GM19239 (cell line): ENCODE data around the gene RPS6KA2.
A peak's percentile ranks its signal among the peaks of the same experiment; 100 is the strongest.

Source experiments
- DNase-seq: peaks from one replicate; pipeline ENCODE4 v3.0.0; 2011; ENCODE audit warnings: low spot score; ENCODE audit not compliant: insufficient read length
- FAIRE-seq: peaks from 2 replicates; lab custom pipeline; 2011; peaks lifted over from hg19 to GRCh38; lab: Jason Lieb, UNC

The RPS6KA2 gene

DNA sequence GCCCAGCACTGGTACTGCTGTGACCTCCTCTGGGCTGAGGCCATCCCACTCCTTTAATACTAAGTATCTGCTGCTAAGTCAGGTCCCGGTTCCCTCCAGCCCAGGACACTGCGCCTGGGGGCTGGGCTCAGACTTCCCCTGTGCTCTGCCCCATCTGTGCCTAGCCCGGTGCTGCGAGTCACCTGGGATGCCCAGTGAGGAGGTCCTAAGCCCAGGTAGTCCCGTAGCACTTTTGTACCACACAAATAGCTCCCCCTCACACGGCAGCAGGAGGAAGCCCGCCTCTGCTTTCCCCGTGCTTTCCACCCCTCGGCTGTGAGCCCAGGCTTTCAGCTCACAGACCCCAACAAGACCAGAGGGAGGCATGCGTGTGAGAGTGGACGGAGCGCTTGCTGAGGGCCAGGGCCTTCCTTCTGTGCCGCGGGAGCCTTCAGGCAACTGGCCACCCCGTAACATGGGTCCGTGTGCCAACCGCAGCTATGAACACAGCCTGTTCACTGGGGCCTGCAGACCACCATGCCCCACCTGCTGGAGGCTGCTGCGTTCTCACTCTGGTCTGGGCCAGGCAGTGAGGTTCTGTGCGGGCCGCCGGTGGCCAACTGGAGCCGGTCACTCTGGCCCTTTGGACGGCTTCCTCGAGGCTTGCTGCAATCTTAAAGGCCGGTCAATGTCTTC is 164.5 kb downstream of the RPS6KA2 start:
- FAIRE-seq (no peak), DNase-seq (no peak)

DNA sequence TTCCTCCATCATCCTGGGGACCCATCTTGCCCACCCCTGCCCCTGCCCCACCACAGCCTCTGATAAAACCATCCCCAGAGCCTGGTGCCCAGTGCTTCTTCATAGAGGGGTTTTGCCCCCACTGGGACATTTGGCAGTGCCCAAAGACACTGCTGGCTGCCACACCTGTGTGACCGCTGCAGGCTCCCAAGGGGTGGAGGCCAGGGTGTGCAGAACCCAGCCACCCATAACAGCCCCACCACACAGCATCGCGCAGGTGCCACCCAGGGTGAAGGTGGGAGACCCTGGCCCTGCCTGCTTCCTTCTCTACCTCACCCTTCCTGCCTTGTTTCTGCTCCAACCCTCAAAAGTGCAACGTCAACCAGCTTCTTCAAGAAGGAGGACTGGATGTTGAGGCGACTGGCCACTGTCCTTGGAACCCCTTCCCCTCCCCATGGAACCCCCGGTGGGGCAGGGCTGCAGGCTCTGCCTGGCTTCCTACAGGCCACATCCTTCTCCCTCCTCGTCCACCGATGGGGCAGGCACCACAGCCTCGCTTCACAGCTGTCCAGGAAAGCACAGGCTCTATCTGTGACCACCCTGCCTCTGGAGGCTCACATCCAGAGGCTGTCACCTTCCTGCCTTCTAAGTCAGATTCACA is 165.1 kb downstream of the RPS6KA2 start:
- no peak for FAIRE-seq
- no peak for DNase-seq

DNA sequence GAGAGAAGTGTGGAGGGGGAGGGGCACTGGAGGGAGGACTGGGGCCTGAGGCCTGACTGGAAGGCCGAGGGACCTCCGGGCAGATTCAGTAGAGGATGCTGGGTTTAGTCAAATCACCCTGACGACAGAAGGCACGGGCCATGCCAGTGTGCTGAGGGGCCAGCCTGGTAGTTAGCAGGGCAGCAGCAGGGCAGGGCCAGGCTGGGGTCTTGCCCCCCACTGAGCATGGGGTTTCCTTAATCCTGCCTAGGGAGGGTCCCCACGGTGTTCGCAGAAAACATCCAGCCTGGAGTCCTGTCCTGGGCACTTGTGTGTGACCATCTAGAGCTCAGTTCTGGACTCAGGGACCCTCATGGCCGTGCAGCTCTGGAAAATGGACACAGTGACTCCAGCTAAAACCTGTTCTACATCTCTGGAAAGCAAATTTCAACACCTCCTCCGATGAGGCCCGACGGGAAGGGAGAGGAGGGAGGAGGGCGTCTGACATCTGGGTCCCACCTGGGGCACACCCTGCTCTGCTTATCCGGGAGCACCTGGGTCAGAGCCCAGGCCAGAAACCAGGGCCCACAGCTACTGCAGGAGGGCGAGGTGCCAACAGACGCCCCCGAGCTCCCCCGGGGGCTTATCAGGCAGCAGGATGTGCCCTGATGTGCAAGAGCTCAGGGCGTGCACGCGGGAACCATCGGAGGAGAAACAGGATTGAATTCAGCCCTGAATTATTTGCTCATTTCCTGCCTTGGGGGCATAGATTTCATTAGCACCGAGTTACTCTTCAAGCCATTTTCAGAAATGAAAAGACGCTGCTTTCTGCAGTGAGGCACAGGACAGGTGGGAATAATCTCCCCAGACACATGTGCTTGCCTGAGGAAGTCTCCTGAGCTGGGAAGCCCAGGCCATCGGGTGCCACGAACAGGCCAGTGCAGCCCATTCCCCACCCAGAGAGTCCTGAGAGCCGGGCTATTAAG is 166.3 kb downstream of the RPS6KA2 start:
- no peak for FAIRE-seq
- DNase-seq, result no peak

DNA sequence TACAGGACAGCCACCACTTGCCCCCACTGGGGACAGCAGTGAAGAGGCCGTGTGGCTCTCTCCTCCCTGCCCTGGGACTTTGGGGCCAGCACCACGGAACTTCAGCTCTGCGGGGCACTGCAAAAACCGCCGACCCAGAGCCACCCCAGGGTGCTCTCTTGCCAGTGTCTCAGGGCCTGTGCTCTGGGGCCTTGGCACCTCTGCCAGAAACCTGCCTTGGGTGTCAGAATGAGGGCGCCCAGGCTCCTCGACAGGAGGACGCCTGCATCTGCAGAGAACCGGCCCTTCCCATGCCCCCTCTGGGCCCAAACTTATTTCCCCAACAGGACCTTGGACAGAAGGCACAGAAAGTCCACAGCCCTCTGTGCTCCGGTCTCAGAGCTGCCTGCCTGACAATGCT is 167.1 kb downstream of the RPS6KA2 start:
- no peak for FAIRE-seq

DNA sequence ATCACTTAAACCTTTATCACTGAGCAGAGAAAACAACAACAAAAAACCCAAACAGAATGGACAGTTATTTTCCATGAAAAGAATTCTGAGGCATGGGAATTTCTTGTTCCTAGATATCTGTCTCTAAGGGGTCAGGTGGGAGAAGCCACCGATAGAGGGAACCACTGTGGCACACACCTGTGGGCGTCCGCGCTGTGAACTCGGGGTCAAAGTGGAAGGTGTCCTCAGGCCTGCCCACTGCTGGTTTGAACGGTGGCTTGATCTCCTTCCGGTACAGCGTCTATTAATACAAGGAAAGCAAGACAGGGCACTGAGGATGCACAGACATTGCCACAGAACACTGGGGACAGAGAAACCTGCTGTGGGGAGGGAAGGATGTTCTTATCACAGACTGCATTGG is 167.8 kb downstream of the RPS6KA2 start:
- no peak for DNase-seq
- FAIRE-seq, result no peak

More for the DNA sequence above, 167.1 kb downstream of the RPS6KA2 start:
- DNase-seq, result no peak

DNA sequence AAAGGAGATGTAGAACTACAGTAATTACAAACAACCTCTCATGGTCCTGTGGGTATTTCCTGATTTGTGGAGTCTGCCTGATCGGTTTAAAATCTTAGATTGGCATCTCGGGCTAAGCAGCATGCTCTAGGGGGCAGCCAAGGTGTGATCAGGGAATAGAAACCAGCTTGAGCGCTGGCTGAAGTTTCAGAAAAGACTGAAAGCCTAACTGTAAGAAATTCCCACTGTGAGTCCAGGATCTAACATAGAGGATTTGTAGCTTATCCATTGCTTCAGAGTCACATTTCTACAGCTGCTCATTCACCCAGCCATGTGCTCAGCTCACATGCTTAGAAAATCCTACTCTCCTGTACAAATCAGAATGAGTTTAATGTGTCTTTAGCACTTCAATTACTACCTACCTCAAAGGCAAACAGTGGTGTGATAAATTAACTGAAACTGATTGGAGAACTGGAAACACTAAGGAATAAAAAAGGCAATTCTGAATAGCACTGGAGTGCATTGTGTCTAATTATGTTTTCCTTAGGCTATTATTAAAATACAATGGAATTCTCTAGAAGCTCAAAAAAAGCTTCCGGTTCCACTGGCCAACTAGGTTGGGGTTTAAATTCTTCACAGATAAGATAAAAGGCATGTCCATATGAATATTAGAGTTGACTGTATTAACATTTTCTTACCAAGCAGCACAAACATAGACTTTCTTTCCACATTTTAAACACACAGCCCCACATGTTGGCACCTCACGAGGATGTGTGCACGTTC is 170.5 kb downstream of the RPS6KA2 start:
- FAIRE-seq, result peak; percentile 53
- DNase-seq, result peak; percentile 26

DNA sequence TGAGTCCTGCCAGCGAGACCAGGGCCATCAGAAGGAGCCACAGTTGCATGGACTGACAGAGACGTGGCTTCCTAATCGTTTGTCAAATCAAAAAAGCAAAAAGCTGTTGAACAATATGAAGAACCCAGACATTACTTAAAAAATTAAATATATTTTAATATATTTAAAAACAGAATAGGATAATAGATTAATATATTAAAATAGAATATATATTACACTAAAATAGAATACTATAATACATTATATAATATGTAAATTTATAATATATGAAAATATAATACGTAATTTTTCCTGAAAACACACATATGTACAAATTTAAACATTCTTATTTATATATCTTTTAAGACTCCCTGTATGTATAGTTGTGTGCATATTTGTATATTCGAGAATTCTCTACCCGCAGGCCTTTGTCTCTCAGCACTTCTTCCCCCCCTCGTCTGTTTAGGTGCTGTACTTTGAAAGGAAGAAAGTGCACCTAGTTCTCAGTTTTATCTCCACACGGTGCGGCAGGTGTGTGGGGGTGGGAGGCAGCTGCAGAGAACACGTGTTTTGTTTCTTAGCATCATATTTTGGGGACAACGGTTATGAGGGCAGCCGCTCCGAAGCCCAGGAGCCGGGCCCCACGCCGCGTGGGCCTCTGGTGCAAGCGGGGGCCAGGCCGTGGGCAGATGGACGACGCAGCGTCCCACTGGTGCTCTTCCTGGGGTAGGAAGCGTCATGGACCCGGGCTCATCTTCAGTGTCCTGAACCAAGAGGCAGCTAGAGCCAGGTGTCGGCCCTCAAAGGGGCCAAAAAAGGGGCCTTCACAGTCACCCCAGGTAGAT is 172.1 kb downstream of the RPS6KA2 start:
- FAIRE-seq, result no peak

DNA sequence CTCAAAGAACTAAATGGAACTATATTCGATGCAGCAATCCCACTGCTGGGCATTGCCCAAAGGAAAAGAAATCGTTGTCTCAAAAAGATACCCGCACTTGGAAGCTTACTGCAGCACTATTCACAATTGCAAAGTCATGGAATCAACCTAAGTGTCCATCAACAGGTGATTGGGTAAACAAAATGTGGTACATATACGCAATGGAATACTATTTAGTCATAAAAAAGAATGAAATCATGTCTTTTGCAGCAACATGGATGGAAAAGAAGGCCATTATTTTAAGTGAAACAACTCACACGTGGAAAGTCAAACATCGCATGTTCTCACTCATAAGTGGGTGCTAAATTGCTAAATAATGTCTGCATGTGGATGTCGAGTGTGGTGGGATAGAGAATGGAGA is 173.4 kb downstream of the RPS6KA2 start:
- DNase-seq, result no peak
- FAIRE-seq, result no peak

More for the DNA sequence above, 172.1 kb downstream of the RPS6KA2 start:
- no peak for DNase-seq

DNA sequence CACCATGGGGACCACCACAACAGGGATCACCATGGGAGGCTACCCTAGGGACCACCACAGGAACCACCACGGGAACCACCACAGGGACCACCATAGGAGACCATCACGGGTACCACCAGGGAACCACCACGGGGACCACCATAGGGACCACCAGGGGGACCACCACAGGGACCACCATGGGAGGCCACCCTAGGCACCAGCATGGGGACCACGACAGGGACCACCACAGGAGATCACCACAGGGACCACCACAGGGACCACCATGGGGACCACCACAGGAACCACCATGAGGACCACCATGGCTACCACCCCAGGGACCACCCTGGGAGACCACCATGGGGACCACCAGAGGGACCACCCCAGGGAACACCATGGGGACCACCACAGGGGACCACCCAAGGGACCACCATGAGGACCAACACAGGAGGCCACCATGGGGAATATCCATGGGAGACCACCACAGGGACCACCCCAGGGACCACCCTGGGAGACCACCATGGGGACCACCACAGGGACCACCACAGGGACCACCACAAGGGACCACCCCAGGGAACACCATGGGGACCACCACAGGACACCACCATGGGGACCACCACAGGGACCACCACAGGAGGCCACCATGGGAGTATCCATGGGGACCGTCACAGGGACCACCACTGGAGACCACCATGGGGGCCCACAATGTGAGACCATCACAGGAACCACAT is 176.7 kb downstream of the RPS6KA2 start:
- DNase-seq, result no peak
- no peak for FAIRE-seq

DNA sequence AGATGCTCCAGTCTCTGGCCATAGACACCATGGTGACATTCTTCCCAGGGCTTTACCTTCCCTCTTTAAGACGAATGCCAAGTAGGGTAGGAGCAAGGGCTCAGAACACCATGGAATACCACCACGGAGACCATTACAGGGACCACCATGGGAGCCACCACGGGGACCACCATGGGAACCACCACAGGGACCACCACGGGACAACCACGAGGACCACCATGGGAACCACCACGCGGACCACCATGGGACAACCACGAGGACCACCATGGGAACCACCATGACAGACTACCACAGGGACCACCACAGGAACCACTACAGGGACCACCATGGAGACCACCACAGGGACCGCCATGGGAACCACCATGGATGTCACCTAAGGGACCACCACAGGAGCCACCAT is 177.4 kb downstream of the RPS6KA2 start:
- no peak for FAIRE-seq

DNA sequence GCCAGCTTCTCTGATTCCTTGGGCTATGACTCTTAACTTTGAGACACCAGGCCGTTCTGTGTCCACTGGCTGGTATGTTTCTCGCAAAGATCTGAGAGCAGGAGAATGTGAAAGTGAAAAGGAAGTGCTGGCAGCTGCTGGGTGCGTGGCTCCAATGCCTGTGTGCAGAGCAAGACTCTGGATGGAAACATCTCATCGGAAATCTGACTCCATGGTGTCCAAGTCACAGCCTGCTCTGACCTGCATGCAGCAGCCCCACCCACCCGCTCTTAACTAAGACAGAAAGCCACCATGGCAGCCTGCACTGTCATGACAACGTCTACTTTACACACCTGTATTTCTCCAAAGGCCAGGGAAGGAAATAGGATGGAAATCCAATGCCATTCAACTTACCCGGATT is 178.0 kb downstream of the RPS6KA2 start:
- FAIRE-seq (no peak), DNase-seq (no peak)

More for the DNA sequence above, 177.4 kb downstream of the RPS6KA2 start:
- no peak for DNase-seq

DNA sequence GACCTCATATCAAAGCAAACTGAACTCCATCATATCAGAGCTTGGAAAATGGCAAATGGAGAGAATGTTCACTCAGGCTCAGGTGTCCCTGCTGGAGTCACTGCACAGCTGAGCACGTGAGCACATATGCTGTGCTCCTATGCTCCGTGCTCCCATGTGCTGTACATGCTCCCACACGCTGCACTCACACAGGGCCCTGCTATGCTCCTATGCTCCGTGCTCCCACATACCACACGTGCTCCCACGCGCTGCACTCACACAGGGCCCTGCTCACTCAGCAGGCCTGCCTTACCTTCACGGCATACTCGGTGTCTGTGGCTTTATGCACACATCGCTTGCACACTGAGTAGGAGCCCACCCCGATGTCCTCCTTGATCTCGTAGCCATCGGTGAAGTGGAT is 178.6 kb downstream of the RPS6KA2 start:
- DNase-seq (no peak), FAIRE-seq (no peak)

DNA sequence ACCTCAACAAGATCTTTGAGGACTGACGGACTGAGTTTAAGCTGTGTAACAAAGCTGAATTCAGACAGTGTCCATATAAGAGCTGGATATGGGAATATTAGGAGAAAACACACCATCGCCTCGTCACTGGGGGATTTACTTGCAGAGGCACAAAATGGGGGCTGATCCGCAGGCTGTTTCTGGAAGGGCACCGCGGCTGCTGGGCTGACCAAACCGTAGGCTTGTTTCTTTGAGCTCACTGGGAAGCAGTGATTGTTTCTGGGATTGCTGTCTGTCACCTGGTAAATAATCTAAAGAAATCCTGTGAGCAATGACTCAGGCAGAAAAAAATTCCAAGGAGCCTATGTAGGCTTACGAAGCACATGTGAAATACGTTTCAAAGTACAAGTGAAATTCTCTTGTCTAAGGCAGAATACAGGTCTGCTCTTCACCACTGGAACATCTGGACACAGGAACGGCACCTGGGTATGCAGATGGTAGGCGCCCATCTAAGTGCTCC is 180.4 kb downstream of the RPS6KA2 start:
- FAIRE-seq, result no peak

DNA sequence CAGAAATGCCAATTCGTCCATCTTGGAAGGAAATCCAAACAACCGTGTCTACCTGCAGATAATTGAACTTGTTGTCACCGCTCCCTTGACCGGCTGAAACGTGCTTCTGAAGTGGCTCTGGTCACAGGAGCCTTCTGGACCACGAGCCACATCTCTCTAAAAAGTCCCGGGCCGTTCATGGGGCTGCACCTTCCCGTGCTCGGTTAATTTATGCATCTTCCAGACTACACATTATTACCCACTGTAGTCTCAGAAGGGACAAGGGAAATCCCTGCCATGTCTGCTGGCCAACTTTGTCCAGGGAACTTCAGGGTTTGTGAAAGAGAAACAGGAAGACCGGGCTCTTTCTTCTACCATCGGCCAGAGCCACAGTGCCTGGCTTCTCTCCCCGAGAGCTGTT is 180.9 kb downstream of the RPS6KA2 start:
- no peak for DNase-seq
- no peak for FAIRE-seq

More for the DNA sequence above, 180.4 kb downstream of the RPS6KA2 start:
- no peak for DNase-seq

DNA sequence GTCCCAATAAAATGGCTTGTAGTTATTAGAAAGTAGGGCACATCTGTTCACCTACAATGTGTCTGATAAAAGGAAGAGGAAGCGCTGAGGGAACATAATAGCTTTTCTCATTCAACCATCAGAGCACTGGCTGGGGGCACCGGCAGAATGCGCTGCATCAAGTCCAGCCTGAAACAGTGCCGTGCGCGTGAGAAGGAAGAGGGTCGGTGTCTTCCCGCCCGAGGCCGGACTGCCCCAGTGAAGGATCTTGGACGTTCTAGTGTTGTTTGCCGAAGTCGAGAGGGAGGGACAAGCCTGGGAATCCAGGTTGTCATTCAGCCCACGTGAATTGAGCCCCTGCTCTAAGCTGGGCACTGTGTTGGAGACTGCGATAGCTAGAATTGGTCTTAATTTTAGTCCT is 182.6 kb downstream of the RPS6KA2 start:
- DNase-seq, result no peak
- no peak for FAIRE-seq

DNA sequence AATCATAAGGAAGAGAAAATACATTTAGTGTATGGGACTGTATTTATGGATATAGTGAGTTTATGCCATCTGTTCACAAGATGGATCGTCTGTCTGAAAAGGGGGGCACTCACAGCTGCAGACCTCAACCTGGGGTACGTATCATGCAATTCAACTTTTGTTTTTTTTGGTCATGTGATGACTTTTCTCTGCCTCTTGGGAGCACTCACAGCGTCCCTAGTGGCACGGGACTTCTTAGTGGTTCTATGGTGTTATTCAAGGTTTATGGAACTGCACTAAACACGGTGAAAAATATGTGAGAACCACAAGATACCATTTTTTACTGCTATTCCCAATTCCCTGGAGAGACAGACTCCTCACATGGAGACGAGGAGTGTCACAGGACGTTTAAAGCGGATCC is 183.9 kb downstream of the RPS6KA2 start:
- FAIRE-seq (no peak), DNase-seq (no peak)

DNA sequence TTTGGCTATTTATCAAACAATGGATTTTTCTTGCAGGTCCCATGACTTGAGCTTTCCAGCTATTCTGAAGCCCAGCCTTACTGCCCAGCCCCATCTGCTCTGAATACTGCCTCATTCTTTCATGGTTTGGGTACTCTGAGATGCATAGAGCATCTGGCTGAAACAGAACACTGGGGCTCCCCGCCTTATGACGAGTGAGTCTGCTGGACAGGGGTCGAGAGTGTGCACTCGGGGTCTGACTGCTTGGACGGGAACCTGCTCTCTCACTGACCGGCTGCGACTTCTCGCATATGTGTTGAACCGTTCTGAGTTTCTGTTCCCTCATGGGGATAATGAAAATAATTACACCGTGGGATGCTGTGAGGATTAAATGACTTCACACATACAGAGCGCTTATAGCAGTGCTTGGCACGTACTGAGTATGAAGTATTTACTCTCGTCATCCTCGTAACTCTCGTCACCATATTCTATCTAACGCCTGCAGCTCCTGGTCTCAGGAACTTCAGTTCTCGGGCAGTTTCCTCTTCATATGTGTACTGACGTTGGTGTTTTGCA is 184.8 kb downstream of the RPS6KA2 start:
- FAIRE-seq (no peak), DNase-seq (no peak)
